Measurements from ENCODE around the gene MTA1. TPM values are rescaled to one million over a fixed set of nuclear protein-coding genes. Genes with fewer than 3 reads are reported as not detected.

The MTA1 gene
- total and polyA plus RNA-seq, 2 experiments from 2014 or later, result 8.1 to 37.0 TPM

- Histone ChIP-seq H3K9ac (peak overlapping the region; percentile 67; the same call in 1 of the 2 replicates), H3K27ac (no peak overlapping the region), H3K9me2 (ENCODE audit: insufficient read depth) (no peaks in the 10 kb centered on the region), H3K4me3 (no peak overlapping the region), H3K9me3 (ENCODE audit: low read depth) (no peaks in the 10 kb centered on the region), H3K4me2 (ENCODE audit: unreplicated experiment) (no peak overlapping the region), H2AFZ (no peak overlapping the region), H3K4me1 (ENCODE audit: insufficient read depth) (peaks cover 18% of the 10 kb centered on the region), H3K79me2 (ENCODE audit: insufficient read depth) (no peaks in the 10 kb centered on the region), H4K20me1 (ENCODE audit: insufficient read depth) (no peaks in the 10 kb centered on the region), H3K27me3 (replicated peaks; ENCODE audit: insufficient read depth) (peaks cover 17% of the 10 kb centered on the region), H3K36me3 (ENCODE audit: low read depth) (no peaks in the 10 kb centered on the region), H3F3A (ENCODE audit: insufficient read depth) (no peaks in the 10 kb centered on the region)
- no peak for DNase-seq
- in situ Hi-C loops (cut with MboI), result no loop called here
- WGBS, 2 experiments (ENCODE audit: low coverage in 1 of 2, low lambda C conversion rate in 2 of 2, missing lambda C conversion rate in 2 of 2), result 52 to 53% methylated on average over 13 to 18 of the region's 18 CpGs
- TF ChIP-seq EZH2phosphoT487 (IDR thresholded peaks at IDR 0.05; ENCODE audit: insufficient read depth, low read depth) (no peak), EZH2 (IDR thresholded peaks at IDR 0.05; ENCODE audit: insufficient read depth, poor library complexity, severe bottlenecking) (no peak)
These were observed 63.9 kb downstream of the MTA1 start for GRCh38 chr14:105483300-105484068.

DNA sequence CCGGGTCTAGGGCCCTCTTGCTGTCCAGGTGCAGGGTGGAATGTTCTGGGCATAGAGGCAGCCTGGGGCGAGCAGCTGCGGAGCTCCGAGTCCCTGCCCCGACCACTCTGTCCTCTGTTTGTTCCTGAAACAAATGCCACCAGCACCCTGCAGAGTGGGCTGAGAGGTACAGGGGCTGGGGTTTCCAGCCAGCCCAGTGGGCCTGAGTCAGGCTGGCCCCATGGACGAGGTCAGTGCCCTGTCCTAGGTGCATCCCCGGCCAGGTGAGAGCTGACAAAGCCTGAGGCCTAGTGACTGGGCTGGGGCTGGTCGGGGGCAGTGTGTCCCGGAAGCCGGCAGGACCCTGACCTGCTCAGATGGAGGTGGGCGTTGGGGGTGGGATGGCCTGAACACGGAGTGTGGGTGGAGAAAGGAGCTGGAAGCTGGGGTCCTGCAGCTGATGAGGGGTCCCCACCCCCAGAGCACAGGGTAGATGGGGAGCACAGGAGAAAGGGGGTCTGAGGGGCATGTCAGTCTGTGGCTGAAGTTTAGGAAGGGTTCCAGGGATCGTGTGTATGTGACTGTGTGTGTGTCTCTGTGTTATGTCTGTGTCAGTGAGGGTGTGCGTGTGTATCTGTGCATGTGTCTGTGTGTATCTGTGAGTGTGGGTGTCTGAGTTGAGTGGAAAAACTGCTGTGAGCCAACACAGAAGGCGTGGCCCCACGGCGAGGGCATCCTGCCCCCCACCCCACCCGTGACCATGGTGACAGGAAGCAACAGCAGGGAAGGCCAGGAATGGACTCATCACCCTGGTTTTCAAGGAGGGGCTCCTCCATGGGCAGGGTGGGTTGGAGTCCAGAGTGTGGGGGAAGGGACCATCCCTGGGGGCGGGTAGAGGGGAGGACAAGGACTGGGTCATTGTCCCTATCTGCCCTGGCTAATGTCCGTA lies 64.7 kb downstream of the MTA1 start:
- Histone ChIP-seq H4K20me1 (ENCODE audit: insufficient read depth) (no peaks in the 10 kb centered on the region), H3F3A (ENCODE audit: insufficient read depth) (no peaks in the 10 kb centered on the region), H3K27me3 (replicated peaks; ENCODE audit: insufficient read depth) (peaks cover 17% of the 10 kb centered on the region), H3K9me2 (ENCODE audit: insufficient read depth) (no peaks in the 10 kb centered on the region), H3K9ac (peak overlapping the region; percentile 67), H3K9me3 (ENCODE audit: low read depth) (no peaks in the 10 kb centered on the region), H3K27ac (no peak overlapping the region), H3K4me3 (no peak overlapping the region), H3K4me2 (ENCODE audit: unreplicated experiment) (no peak overlapping the region), H3K36me3 (ENCODE audit: low read depth) (no peaks in the 10 kb centered on the region), H3K79me2 (ENCODE audit: insufficient read depth) (no peaks in the 10 kb centered on the region), H2AFZ (no peak overlapping the region), H3K4me1 (ENCODE audit: insufficient read depth) (peaks cover 20% of the 10 kb centered on the region)
- DNase-seq, result peak; percentile 86
- in situ Hi-C loops (cut with MboI), result no loop called here
- TF ChIP-seq EZH2 (IDR thresholded peaks at IDR 0.05; ENCODE audit: insufficient read depth, poor library complexity, severe bottlenecking) (no peak), EZH2phosphoT487 (IDR thresholded peaks at IDR 0.05; ENCODE audit: insufficient read depth, low read depth) (no peak)
- WGBS, 2 experiments (ENCODE audit: low coverage in 1 of 2, low lambda C conversion rate in 2 of 2, missing lambda C conversion rate in 2 of 2), result 29% methylated on average over 19 to 20 of the region's 20 CpGs

DNA sequence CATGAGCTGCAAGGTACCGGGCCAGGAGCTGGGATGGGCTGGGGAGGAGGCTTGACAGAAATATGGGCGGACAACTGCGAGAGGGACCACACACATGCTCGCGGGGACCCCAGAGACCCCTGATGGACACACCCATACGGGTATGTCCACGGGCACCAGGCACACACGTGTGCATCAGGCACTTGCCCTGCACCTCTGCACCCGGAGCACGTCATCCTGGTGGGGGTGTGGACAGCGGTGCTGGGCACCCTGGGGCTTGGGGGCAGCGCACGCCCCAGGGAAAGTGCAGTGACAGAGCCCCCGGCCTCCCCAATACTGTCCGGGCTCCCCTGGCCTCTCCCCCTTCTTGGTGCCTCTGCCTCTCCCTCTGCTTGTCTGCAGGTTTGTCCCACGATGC lies 65.4 kb downstream of the MTA1 start:
- no peak overlapping the region for H3K4me2 ChIP-seq (ENCODE audit: unreplicated experiment)
- H3K9ac ChIP-seq, result no peak overlapping the region
- H3F3A ChIP-seq (ENCODE audit: insufficient read depth), result no peaks in the 10 kb centered on the region
- peaks cover 22% of the 10 kb centered on the region for H3K4me1 ChIP-seq (ENCODE audit: insufficient read depth)
- H3K79me2 ChIP-seq (ENCODE audit: insufficient read depth), result no peaks in the 10 kb centered on the region
- H3K4me3 ChIP-seq, result no peak overlapping the region
- H3K36me3 ChIP-seq (ENCODE audit: low read depth), result no peaks in the 10 kb centered on the region
- WGBS, 2 experiments (ENCODE audit: low coverage in 1 of 2, low lambda C conversion rate in 2 of 2, missing lambda C conversion rate in 2 of 2), result 73 to 79% methylated on average over 14 to 15 of the region's 16 CpGs
- no peak for DNase-seq
- in situ Hi-C loops (cut with MboI), result no loop called here
- peaks cover 17% of the 10 kb centered on the region for H3K27me3 ChIP-seq (replicated peaks; ENCODE audit: insufficient read depth)
- H3K9me2 ChIP-seq (ENCODE audit: insufficient read depth), result no peaks in the 10 kb centered on the region
- no peak overlapping the region for H3K27ac ChIP-seq
- H4K20me1 ChIP-seq (ENCODE audit: insufficient read depth), result no peaks in the 10 kb centered on the region
- H3K9me3 ChIP-seq (ENCODE audit: low read depth), result no peaks in the 10 kb centered on the region
- H2AFZ ChIP-seq, result no peak overlapping the region
- no peak for TF ChIP-seq EZH2 (IDR thresholded peaks at IDR 0.05; ENCODE audit: insufficient read depth, poor library complexity, severe bottlenecking)
- no peak for TF ChIP-seq EZH2phosphoT487 (IDR thresholded peaks at IDR 0.05; ENCODE audit: insufficient read depth, low read depth)

- Histone ChIP-seq H3K27me3 (replicated peaks; ENCODE audit: insufficient read depth) (peaks cover 17% of the 10 kb centered on the region), H3K4me3 (no peak overlapping the region), H3K9me3 (ENCODE audit: low read depth) (no peaks in the 10 kb centered on the region), H3K27ac (no peak overlapping the region), H3K36me3 (ENCODE audit: low read depth) (no peaks in the 10 kb centered on the region), H4K20me1 (ENCODE audit: insufficient read depth) (no peaks in the 10 kb centered on the region), H3K4me2 (ENCODE audit: unreplicated experiment) (no peak overlapping the region), H3K9me2 (ENCODE audit: insufficient read depth) (no peaks in the 10 kb centered on the region), H3K9ac (no peak overlapping the region), H3F3A (ENCODE audit: insufficient read depth) (no peaks in the 10 kb centered on the region), H3K79me2 (ENCODE audit: insufficient read depth) (no peaks in the 10 kb centered on the region), H3K4me1 (ENCODE audit: insufficient read depth) (peaks cover 22% of the 10 kb centered on the region), H2AFZ (no peak overlapping the region)
- 67 to 71% methylated on average over 12 of the region's 12 CpGs for WGBS, 2 experiments (ENCODE audit: low coverage in 1 of 2, low lambda C conversion rate in 2 of 2, missing lambda C conversion rate in 2 of 2)
- in situ Hi-C loops (cut with MboI), result no loop called here
- no peak for DNase-seq
- no peak for TF ChIP-seq EZH2phosphoT487 (IDR thresholded peaks at IDR 0.05; ENCODE audit: insufficient read depth, low read depth)
- no peak for TF ChIP-seq EZH2 (IDR thresholded peaks at IDR 0.05; ENCODE audit: insufficient read depth, poor library complexity, severe bottlenecking)
These were observed 66.1 kb downstream of the MTA1 start for GRCh38 chr14:105485739-105486162.
